ENCODE data around the gene PDGFC. TPM values are rescaled to one million over a fixed set of nuclear protein-coding genes. Genes with fewer than 3 reads are reported as not detected.
A peak's percentile ranks its signal among the peaks of the same experiment; 100 is the strongest.

Gene PDGFC
- total RNA-seq, 1 donor from 2014 or later = 12.8 TPM

DNA sequence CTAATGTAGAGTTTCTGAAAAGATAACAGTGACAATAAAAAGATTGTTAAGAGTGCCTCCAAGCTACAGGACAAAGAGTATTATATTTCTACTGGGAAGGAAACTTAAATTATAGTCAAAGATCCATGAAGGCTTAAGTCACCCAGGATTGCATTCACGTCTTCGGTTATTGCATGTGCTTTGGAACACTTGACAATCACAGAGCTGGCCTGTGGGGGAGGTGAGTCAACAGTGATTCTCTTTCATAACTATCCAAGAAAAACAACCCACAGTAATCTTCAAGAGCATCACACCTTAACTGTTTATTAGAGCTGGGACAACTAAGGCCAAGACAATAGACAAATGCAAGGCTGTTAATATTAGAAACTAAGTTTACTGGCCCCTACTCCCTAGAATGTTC is 40.3 kb downstream of the PDGFC start:
- DNase-seq = no peak
- ATAC-seq = no peak
- intact Hi-C loops (cut with micrococcal nuclease) = no loop called here

DNA sequence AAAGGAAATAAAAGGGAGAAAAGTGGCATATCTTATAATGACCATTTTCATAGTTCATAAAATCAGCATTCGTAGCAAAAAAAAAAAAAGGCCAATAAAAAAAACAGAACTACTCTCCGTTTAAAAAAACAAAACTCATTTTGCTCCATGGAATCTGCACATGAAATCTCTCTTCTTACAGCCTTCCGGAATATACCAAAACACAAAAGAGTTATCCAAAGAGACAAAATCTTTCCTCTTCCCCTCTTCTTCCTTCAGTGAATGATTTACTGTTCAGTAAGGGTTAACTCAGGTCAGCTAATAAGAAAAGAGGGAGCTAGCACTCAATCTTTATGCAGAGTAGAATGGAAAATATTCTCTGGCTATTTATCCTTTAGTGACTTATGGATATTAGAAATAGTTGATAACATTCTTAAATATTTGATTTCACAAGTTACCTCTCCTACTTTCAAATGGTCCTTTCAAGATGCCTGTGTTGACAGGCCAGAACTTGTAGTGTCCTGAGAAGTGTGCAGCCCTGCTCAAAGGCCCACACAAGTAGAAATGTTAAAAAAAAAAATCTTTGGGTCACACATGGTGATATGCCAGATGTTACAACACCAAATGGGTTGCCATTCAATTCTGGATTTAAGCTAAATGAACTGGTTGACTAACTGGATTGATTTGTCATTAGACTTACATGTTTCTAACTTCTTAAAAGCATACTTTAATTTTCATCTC is 42.1 kb downstream of the PDGFC start:
- DNase-seq = no peak
- intact Hi-C loops (cut with micrococcal nuclease) = no loop called here
- no peak for ATAC-seq

DNA sequence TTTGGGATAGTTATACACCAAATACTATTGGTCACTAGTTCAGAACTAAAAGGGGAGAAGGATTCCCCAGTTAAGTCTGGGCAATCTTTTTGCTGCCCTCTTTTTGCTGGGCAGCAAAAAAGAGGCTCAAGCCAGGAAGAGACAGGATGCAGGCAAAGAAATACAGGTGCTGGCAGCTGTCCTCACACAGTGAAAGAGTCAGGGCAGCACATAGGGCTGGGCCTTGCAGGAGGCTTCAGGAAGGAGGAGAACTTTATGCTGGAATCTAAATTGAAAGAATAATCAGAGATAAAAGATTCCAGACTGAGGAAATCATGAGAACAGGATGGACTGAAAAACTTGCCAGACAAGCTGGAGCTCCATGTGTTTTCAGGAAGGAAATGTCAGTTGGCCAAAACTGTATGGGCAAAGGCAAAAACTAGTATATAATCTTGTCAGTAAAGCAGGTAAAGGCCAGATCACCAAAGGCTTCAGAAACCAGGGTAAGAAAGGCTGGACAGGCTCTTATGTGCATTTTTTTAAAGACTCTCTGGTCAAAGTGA is 46.8 kb downstream of the PDGFC start:
- ATAC-seq (no peak), DNase-seq (no peak)
- intact Hi-C loops (cut with micrococcal nuclease) = no loop called here

DNA sequence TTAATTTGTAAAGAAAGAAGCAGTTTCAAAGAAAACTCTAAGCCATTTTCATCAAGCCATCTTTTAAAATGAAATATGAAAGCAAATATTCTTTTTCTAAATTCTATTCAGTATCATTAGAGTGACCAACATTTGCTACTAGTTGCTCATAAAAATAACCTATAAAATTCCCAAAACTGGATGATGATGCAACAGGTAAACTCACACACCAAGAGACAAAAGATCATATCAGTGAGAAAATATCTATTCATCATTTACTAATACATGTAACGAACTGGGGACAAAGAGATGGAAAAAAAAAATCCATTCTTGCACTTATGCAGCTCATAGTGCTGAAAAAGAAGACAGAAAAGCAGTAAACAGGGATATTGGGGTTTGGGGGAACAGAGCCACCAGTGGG is 48.1 kb downstream of the PDGFC start:
- DNase-seq (no peak), ATAC-seq (no peak)
- intact Hi-C loops (cut with micrococcal nuclease) = no loop called here

DNA sequence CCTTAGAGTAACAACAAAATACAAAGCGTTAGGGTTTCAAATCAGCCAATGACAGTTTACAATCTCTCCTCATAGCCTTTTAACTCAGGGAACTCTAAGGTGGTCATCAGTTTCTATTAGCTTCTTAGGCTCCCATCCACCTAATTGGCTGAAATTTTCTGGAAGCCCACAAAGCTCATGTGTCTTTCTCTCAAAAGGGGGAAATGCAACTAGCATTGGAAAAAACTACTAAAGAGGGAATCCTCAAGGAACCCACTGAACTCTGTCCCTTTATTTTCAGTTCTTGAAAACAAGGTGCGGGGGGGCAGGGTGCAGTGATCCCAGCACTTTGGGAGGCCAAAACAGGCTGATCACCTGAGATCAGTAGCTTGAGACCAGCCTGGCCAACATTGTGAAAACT is 56.4 kb downstream of the PDGFC start:
- intact Hi-C loops (cut with micrococcal nuclease) = no loop called here
- no peak for ATAC-seq

DNA sequence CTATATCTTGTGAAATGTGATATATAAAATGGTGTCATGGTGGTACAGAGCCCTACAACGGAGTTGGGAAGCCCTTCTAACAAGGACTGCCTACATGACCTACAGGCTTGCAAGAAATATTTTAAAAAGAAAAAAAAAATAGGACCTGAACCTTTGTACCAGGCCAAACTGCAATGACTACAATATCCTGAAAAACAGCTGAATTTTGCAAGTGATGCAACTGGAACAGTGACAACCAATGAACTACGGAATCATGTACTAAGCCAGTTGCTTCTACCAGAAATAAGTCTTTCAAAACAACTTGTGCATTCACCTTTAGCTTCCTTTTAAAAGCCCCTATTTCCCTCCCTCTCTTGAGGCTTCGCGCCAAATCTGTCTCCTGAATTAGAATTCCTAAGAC is 58.4 kb downstream of the PDGFC start:
- no peak for ATAC-seq

More for the DNA sequence above, 56.4 kb downstream of the PDGFC start:
- DNase-seq = no peak

DNA sequence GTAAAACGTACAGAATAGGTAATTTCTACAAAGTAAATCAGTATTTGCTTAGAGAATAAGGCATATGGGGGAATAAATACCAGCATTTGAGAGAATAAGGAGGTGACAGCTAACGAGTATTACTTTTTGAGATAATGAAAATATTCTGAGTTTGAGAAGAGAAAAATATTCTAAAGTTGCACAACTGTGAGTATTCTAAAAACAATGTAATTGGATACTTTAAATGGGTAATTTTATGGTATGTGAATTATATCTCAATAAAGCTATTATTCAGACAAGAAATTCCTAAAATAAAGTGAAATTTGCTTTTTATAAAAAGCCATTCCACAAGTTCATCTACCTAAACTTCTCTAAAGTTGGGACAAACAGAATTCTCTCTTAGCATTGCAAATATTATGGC is 62.6 kb downstream of the PDGFC start:
- ATAC-seq (no peak), DNase-seq (no peak)
- intact Hi-C loops (cut with micrococcal nuclease) = no loop called here

More for the DNA sequence above, 58.4 kb downstream of the PDGFC start:
- intact Hi-C loops (cut with micrococcal nuclease) = no loop called here
- DNase-seq = no peak

DNA sequence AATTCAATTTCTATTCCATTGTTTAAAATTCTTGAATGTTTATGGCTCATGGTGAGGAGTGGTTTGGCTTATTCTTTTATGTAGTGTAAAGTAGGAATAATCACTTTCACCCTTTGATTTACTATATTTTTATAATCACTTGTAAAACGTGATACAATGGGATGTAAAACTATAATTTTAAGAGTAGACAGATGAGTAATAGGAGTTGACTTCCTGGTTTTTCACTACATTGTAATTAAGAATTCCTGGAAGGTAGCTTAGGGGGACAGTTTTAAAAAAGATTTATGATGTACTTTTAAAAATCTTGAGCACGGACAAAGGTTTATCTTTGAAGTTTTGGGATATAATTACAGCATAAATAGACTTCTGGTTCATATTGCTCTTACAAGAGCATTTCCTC is 65.3 kb downstream of the PDGFC start:
- intact Hi-C loops (cut with micrococcal nuclease) = no loop called here
- DNase-seq (no peak), ATAC-seq (no peak)

DNA sequence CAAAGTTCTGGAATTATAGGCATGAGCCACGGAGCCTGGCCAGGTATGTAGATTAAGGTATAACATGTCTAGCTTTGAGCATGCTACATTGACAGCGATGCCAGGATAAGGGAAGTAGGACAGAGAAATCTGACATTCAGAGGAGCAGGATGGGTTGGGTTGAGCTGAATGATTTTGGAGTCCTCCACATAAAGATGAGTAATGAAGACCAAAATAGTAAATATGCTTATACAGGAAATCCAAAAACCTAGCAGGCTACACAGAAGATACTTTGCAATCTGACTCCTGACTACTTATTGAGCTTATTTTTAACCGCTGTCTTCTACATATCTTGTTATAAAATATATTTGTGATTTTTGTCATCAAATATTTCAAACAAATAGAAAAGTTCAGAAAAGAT is 69.7 kb downstream of the PDGFC start:
- DNase-seq (no peak), ATAC-seq (no peak)
- intact Hi-C loops (cut with micrococcal nuclease) = no loop called here

DNA sequence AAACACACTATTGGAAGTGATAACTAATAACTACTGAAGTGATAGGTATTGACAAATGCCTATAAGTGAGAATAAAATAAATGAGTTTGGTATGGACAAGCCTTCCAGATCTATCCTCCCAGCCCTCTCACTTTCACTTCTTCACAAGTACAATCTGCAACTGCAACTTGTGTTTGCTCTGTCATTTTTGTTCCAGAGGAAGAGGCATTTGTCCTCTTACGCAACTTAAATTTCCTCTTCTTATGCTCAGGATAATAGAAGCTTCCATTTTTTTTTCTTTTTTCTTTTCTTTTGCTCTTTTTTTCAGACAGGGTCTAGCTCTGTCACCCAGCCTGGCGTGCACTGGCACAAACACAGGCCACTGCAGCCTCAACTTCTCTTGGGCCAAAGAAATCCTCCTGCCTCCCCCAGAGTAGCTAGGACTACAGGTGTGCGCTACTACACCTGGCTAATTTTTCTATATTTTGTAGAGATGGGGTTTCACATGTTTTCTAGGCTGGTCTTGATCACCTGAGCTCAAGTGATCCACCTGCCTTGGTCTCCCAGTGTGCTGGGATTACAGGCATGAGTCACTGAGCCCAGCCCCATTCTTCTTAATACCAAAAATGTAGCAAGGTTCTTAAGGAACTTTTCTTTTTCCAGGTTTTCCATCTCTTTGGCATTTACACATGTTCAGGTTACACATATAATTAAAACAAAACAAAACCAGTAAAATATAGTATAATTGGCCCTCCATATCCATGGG is 73.1 kb downstream of the PDGFC start:
- ATAC-seq = peak; percentile 40

DNA sequence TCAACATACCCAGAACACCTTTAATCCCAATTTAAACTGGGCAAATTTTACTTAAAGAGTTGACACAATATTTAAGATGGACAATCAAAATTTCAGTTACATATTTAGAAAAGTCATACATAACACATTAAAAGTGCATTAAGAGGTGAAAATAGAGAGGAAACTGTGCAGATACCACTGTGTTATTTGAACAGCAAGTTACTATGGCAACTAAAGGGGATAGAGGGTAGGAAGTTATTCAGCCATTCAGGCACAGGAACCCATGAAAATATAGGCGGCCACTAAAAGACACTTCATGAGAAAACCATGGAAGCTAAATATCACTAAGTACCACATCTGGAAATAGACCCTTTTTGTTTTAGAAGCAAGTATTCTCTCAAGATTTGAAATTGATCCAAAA is 75.1 kb downstream of the PDGFC start:
- no peak for ATAC-seq
- no peak for DNase-seq
- intact Hi-C loops (cut with micrococcal nuclease) = no loop called here

More for the DNA sequence above, 73.1 kb downstream of the PDGFC start:
- DNase-seq = no peak
- intact Hi-C loops (cut with micrococcal nuclease) = no loop called here

DNA sequence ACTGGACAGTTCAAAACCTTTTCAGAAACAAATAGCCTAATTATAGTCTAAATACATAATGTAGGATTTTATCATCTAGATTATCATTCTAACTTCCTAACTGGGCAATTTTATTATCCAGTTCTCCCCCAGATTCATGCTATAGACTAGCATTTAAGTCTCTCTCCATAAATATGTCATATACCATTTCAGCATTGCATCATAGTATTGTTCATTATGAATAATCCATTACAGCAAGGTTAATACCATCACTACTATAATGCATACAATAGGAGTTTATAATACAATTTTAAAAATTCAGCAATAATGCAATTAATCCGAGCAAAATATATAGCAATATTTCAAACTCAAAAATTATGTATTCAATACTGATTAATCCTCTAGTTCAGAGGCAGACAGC is 77.4 kb downstream of the PDGFC start:
- no peak for DNase-seq
- no peak for ATAC-seq
- intact Hi-C loops (cut with micrococcal nuclease) = no loop called here

DNA sequence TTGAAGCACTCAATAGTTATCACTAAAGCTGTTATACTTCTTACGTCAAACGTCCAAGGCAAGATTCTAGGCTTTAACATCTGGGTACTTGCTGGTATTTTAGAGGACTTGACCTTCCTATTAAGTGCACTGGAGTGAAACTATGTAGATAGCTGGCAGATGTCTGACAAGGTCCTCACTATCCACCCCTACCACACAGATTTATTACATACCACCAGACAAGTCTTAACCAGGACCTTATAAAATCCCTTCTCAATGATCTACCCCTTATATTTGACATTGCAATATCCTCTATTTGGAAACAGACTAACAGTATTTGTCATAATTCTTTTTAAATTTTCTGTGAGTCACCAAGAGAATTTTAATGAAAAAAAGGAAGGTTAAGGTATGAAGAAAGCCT is 78.8 kb downstream of the PDGFC start:
- DNase-seq = no peak
- intact Hi-C loops (cut with micrococcal nuclease) = no loop called here
- ATAC-seq = no peak

DNA sequence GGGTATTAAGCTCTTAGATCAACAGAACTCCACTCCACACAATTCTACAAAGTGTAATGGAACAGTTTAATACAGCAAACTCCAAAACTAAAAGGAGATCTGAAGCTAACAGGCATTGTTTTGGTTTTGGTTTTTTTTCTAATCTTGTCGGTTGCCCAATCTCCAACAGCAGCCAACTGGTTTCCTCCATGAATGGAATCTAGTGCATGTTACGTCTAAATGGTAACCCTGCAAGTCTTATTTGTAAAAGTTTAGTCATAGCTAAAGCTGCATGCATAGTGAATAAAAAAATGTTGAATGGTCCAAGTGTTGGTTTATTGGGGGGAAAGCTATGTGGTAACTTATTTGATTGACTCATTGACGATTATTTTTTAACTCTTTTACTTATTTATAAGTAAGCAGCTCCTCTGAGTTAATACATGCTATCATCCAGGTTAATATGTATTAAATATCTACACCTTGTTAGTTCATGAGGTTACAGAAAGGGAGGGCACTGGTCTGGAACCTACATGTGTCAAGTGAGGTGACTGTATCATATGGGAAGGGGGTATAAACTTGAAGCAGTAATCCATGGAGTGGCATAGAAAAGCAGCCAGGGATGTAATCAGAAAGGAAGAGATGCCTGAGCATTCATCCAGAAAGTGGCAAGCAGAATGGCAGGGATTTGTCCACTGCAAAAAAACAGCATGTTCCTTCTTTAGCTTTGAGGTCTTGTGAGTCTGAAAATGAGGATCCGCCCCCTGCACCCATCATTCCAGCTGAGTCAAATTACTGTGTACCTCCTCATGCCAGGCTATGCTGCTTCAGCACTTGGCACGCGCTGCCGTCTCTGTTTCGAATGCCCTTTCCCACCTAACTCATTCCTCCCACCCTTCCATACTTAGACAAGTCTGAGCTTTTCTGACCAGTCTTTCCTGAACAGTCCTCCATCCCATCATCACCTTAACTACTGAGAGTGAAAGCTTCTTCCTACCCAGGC is 81.7 kb downstream of the PDGFC start:
- intact Hi-C loops (cut with micrococcal nuclease) = no loop called here
- DNase-seq (peak; percentile 64), ATAC-seq (peak; percentile 72)

DNA sequence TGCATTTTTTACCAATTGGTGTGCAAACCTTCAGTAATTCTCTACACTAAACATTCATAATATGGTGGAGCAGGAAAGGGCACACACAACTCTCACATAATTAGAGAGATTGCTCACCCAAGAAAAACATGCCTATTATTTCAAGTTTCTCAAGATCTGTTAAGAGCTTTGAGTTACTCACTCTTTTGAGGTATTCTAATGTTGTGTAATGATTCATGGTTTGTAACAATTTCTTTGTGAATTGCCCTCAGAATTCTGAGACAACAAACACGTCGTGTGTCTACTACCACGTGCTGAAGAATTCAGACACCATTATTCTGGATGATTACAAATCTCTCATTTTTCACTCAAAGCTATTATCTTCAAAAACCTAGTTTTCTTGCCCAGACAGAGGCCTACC is 82.8 kb downstream of the PDGFC start:
- DNase-seq (no peak), ATAC-seq (no peak)
- intact Hi-C loops (cut with micrococcal nuclease) = no loop called here

DNA sequence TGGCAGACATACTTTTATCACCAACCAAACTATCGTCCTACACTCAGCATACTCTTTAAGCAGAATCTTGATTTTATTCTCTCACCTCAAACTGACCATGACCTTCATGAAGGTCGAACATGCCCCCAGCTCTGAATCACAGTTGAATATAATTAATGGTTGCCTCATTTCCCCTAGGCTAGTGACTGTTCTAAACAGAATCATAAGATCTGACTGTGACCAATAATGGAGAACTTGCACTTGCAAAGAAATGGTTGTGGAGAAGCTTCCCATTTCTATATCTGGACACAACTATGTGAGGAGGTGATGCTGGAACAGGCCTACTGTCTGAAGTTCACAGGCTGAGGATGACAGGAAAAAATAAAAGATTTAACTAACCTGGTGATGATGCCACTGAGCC is 85.1 kb downstream of the PDGFC start:
- ATAC-seq = no peak
- intact Hi-C loops (cut with micrococcal nuclease) = no loop called here
- no peak for DNase-seq

DNA sequence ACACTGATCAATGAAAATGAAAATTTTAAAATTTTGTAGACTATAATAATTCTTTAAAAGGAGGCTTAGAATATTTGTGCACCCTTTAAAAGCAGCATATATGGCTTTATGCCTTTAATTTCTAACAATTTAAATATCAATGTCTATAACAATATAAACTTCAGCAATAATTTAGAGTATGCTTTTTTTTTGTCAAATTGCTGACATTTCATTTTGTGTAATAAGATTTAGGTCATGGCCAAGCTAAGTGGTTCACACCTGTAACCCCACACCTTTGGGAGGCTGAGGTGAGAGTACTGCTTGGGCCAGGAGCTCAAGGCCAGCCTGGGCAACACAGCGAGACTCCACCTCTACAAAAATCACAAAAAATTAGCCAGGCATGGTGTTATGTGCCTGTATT is 86.2 kb downstream of the PDGFC start:
- intact Hi-C loops (cut with micrococcal nuclease) = no loop called here
- no peak for ATAC-seq
- no peak for DNase-seq

DNA sequence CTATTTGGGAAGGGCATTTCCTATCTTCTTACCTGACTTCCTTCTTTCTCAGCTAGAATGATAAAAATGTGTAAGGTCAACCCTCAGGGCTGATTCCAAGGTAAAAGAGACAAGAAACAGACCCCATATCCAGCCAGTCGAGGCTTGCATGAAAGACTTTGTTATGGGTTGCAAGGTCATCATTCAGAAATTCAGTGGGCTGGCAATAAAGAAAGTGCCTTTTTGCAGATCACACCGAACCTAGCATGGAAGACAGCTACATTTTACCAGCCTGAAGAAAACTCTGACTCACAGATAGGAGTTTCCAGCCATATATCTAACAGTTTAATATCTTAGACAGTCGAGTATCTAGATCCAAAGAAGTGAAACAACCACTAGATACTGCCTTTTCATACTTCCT is 87.4 kb downstream of the PDGFC start:
- DNase-seq (no peak), ATAC-seq (no peak)
- intact Hi-C loops (cut with micrococcal nuclease) = no loop called here

DNA sequence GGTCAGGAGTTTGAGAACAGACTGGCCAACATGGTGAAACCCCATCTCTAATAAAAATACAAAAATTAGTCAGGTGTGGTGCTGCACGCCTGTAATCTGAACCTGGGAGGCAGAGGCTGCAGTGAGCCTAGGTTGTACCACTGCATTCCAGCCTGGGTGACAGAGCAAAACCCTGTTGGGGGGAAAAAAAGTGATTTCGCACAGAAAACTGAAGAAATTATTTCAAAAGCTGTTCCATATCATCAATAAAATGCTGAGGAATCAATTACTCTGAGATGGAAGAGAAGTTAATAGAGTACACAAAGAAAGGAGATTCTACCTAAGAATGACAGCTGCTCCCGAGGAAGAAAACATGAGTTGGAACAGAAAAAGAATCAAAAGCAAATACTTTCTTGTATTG is 95.9 kb downstream of the PDGFC start:
- DNase-seq (no peak), ATAC-seq (no peak)
- intact Hi-C loops (cut with micrococcal nuclease) = no loop called here

DNA sequence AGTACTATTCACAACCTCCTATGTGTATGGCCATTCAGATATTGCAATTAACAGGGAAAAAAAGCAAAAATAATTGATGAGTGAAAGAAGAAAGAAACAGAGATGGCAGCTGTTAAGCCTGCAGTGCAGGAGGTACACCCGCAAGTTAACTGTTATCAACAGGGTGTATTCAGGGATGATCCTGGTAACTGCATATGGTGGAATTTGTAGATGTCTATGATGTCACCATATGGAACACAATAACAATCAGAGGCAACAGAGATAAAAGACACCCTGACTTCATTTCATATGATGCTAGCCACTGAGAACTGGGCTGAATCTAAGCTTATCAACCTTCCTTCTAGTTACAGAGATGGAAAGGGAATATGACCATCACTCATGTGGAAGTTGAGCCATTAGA is 96.5 kb downstream of the PDGFC start:
- intact Hi-C loops (cut with micrococcal nuclease) = no loop called here
- ATAC-seq = no peak

More for the DNA sequence above, 96.5 kb downstream of the PDGFC start:
- no peak for DNase-seq

All from left ventricle myocardium superior (tissue), 1 donor.